Esophagus muscularis mucosa (tissue), 3 donors: ENCODE results near the gene SGK2.

Experiments
- POLR2A ChIP-seq: fragments of 450-650 bp; IDR thresholded peaks from one replicate; pipeline ENCODE4 v1.6.1; 2017; ENCODE audit warnings: antibody characterized with exemption, moderate library complexity, mild to moderate bottlenecking, low read depth
- POLR2AphosphoS5 ChIP-seq, 2 donors: sonication (generic); formaldehyde crosslinking; IDR thresholded peaks; one replicate each; pipeline ENCODE4 v1.6.1; 2017; ENCODE audit warnings: antibody characterized with exemption in 2 of 2
- TF ChIP-seq, protein P1 (sequence below), 3 experiments: fragments of 200-600 bp in 2 of 3; fragments of 450-650 bp in 1 of 3; sonication (generic) in 2 of 3; IDR thresholded peaks; one replicate each; pipeline ENCODE4 v1.5.1; 2017 to 2019; ENCODE audit warnings: antibody characterized with exemption in 3 of 3, mild to moderate bottlenecking in 2 of 3, moderate library complexity in 1 of 3

DNA sequence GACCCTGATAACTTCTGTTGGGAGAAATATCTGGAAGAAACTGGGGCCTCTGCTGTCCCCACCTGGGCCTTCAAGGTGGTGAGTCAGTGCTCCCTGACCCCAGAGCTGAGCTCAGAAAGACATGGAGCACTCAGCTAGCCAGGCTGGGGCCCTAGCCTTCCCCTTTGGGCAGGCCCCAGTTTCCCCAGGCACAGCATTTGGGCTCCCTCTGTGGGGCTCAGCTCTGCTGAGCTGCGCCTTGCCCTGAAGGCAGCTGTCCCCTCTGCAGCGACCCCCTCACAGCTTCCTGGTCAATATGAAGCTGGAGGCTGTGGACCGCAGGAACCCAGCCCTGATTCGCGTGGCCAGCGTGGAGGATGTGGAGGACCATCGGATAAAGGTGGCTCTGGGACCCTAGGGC, 24.8 kb upstream of the SGK2 start:
- TF ChIP-seq, protein P1, sequence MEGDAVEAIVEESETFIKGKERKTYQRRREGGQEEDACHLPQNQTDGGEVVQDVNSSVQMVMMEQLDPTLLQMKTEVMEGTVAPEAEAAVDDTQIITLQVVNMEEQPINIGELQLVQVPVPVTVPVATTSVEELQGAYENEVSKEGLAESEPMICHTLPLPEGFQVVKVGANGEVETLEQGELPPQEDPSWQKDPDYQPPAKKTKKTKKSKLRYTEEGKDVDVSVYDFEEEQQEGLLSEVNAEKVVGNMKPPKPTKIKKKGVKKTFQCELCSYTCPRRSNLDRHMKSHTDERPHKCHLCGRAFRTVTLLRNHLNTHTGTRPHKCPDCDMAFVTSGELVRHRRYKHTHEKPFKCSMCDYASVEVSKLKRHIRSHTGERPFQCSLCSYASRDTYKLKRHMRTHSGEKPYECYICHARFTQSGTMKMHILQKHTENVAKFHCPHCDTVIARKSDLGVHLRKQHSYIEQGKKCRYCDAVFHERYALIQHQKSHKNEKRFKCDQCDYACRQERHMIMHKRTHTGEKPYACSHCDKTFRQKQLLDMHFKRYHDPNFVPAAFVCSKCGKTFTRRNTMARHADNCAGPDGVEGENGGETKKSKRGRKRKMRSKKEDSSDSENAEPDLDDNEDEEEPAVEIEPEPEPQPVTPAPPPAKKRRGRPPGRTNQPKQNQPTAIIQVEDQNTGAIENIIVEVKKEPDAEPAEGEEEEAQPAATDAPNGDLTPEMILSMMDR (IDR thresholded peaks at IDR 0.05), result no peak
- TF ChIP-seq POLR2A (no peak), POLR2AphosphoS5 (IDR thresholded peaks at IDR 0.05) (no peak)
